Measurements from ENCODE around the gene SH3GLB1. TPM values are rescaled to one million over a fixed set of nuclear protein-coding genes. Genes with fewer than 3 reads are reported as not detected.
"Not testable (repeated sequence)": the region's sequence is repeated elsewhere in the genome, so short reads cannot be mapped to it uniquely, and the experiment has no call there.

The SH3GLB1 gene
- polyA plus RNA-seq, 1 donor from 2014 or later = 67.3 TPM

DNA sequence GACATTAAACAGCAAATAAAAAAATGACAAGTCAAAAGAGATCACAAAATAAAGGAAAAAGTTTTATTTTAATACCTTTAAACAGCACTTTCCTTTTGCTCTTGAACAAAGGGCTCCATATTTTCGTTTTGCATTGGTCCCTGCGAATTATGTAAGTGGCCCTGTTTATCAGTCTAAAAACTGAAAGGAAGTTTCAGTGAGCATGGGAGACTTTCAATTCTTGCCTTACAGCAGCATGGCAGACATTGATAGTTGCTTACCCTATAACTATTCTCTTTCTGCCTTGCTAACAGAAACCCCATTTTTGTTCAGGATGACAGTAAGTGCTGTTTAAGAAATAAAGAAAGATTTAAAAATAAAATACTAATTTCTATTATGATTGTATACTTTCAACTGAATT lies 5.2 kb upstream of the SH3GLB1 start:
- H3K4me3 ChIP-seq (ENCODE audit: low read length) = no peak overlapping the region
- no peaks in the 10 kb centered on the region for H3K9me2 ChIP-seq (ENCODE audit: insufficient read depth, low read length)
- no peaks in the 10 kb centered on the region for H4K20me1 ChIP-seq (ENCODE audit: insufficient read depth)
- H3K36me3 ChIP-seq (ENCODE audit: insufficient read depth, low read length) = no peaks in the 10 kb centered on the region
- no peaks in the 10 kb centered on the region for H3K9me3 ChIP-seq (ENCODE audit: low read length)
- H2AFZ ChIP-seq (ENCODE audit: low read depth, low read length) = no peak overlapping the region
- H3K9ac ChIP-seq (ENCODE audit: low read length) = no peak overlapping the region
- H3K27me3 ChIP-seq (ENCODE audit: insufficient read depth, low read depth, low read length) = no peaks in the 10 kb centered on the region
- no peaks in the 10 kb centered on the region for H3K79me2 ChIP-seq (replicated peaks; ENCODE audit: insufficient read depth, low read length)
- no peaks in the 10 kb centered on the region for H3F3A ChIP-seq (ENCODE audit: insufficient read depth, low read length, poor library complexity, severe bottlenecking)
- no peak overlapping the region for H3K4me2 ChIP-seq (ENCODE audit: low read length)
- TF ChIP-seq, protein P1, sequence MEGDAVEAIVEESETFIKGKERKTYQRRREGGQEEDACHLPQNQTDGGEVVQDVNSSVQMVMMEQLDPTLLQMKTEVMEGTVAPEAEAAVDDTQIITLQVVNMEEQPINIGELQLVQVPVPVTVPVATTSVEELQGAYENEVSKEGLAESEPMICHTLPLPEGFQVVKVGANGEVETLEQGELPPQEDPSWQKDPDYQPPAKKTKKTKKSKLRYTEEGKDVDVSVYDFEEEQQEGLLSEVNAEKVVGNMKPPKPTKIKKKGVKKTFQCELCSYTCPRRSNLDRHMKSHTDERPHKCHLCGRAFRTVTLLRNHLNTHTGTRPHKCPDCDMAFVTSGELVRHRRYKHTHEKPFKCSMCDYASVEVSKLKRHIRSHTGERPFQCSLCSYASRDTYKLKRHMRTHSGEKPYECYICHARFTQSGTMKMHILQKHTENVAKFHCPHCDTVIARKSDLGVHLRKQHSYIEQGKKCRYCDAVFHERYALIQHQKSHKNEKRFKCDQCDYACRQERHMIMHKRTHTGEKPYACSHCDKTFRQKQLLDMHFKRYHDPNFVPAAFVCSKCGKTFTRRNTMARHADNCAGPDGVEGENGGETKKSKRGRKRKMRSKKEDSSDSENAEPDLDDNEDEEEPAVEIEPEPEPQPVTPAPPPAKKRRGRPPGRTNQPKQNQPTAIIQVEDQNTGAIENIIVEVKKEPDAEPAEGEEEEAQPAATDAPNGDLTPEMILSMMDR (IDR thresholded peaks at IDR 0.05; ENCODE audit: poor library complexity, severe bottlenecking) = no peak
- TF ChIP-seq EZH2 (IDR thresholded peaks at IDR 0.05; ENCODE audit: borderline replicate concordance, insufficient read depth, low read length, poor library complexity, severe bottlenecking) = no peak
- TF ChIP-seq POLR2AphosphoS5 (IDR thresholded peaks at IDR 0.05) = no peak
- no peak for TF ChIP-seq SMC3 (conservative IDR thresholded peaks at IDR 0.05; ENCODE audit: poor library complexity)
- TF ChIP-seq EP300 (conservative IDR thresholded peaks at IDR 0.05; ENCODE audit: poor library complexity, severe bottlenecking) = no peak
- TF ChIP-seq MXI1 (conservative IDR thresholded peaks at IDR 0.05; ENCODE audit: poor library complexity, severe bottlenecking) = no peak
- no peak for TF ChIP-seq TAF1 (IDR thresholded peaks at IDR 0.05; ENCODE audit: low read depth)
- TF ChIP-seq, protein P2, sequence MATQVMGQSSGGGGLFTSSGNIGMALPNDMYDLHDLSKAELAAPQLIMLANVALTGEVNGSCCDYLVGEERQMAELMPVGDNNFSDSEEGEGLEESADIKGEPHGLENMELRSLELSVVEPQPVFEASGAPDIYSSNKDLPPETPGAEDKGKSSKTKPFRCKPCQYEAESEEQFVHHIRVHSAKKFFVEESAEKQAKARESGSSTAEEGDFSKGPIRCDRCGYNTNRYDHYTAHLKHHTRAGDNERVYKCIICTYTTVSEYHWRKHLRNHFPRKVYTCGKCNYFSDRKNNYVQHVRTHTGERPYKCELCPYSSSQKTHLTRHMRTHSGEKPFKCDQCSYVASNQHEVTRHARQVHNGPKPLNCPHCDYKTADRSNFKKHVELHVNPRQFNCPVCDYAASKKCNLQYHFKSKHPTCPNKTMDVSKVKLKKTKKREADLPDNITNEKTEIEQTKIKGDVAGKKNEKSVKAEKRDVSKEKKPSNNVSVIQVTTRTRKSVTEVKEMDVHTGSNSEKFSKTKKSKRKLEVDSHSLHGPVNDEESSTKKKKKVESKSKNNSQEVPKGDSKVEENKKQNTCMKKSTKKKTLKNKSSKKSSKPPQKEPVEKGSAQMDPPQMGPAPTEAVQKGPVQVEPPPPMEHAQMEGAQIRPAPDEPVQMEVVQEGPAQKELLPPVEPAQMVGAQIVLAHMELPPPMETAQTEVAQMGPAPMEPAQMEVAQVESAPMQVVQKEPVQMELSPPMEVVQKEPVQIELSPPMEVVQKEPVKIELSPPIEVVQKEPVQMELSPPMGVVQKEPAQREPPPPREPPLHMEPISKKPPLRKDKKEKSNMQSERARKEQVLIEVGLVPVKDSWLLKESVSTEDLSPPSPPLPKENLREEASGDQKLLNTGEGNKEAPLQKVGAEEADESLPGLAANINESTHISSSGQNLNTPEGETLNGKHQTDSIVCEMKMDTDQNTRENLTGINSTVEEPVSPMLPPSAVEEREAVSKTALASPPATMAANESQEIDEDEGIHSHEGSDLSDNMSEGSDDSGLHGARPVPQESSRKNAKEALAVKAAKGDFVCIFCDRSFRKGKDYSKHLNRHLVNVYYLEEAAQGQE (IDR thresholded peaks at IDR 0.05; ENCODE audit: borderline replicate concordance) = no peak
- no peak for TF ChIP-seq RAD21 (conservative IDR thresholded peaks at IDR 0.05)
- no peak overlapping the region for H3K27ac ChIP-seq (ENCODE audit: low read length)

DNA sequence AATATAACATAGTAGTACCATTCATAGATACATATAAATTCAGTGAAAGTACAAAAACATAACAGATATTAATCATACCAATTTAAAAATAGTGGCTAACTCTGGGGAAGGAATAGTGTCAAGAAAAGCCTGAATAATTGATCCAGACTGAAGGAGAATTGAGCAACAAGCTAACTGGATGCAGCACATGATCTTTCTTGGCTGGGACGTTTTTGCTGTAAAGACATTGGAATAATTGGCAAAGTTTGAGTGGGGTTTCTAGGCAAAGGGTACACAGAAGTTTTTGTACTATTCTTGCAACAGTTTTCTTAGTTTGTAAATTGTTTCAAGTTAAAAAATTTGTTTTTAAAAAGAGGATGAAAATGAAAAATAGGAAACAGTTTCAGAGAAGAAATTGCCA lies 2.6 kb upstream of the SH3GLB1 start:
- no peaks in the 10 kb centered on the region for H3F3A ChIP-seq (ENCODE audit: insufficient read depth, low read length, poor library complexity, severe bottlenecking)
- H3K27ac ChIP-seq (ENCODE audit: low read length) = no peak overlapping the region
- no peak overlapping the region for H3K4me2 ChIP-seq (ENCODE audit: low read length)
- H3K36me3 ChIP-seq (ENCODE audit: insufficient read depth, low read length) = no peaks in the 10 kb centered on the region
- H3K79me2 ChIP-seq (replicated peaks; ENCODE audit: insufficient read depth, low read length) = peaks cover 17% of the 10 kb centered on the region
- H3K9ac ChIP-seq (ENCODE audit: low read length) = no peak overlapping the region
- no peaks in the 10 kb centered on the region for H3K9me3 ChIP-seq (ENCODE audit: low read length)
- H3K4me3 ChIP-seq (ENCODE audit: low read length) = no peak overlapping the region
- no peaks in the 10 kb centered on the region for H4K20me1 ChIP-seq (ENCODE audit: insufficient read depth)
- no peak for TF ChIP-seq POLR2AphosphoS5 (IDR thresholded peaks at IDR 0.05)
- TF ChIP-seq, protein P2 (IDR thresholded peaks at IDR 0.05; ENCODE audit: borderline replicate concordance) = no peak
- no peak for TF ChIP-seq TAF1 (IDR thresholded peaks at IDR 0.05; ENCODE audit: low read depth)
- TF ChIP-seq, protein P1 (IDR thresholded peaks at IDR 0.05; ENCODE audit: poor library complexity, severe bottlenecking) = no peak
- TF ChIP-seq SMC3 (conservative IDR thresholded peaks at IDR 0.05; ENCODE audit: poor library complexity) = no peak
- TF ChIP-seq EP300 (conservative IDR thresholded peaks at IDR 0.05; ENCODE audit: poor library complexity, severe bottlenecking) = no peak
- no peak for TF ChIP-seq RAD21 (conservative IDR thresholded peaks at IDR 0.05)
- no peak for TF ChIP-seq MXI1 (conservative IDR thresholded peaks at IDR 0.05; ENCODE audit: poor library complexity, severe bottlenecking)
- no peak for TF ChIP-seq EZH2 (IDR thresholded peaks at IDR 0.05; ENCODE audit: borderline replicate concordance, insufficient read depth, low read length, poor library complexity, severe bottlenecking)
- no peaks in the 10 kb centered on the region for H3K27me3 ChIP-seq (ENCODE audit: insufficient read depth, low read depth, low read length)
- no peaks in the 10 kb centered on the region for H3K9me2 ChIP-seq (ENCODE audit: insufficient read depth, low read length)
- no peak overlapping the region for H2AFZ ChIP-seq (ENCODE audit: low read depth, low read length)

DNA sequence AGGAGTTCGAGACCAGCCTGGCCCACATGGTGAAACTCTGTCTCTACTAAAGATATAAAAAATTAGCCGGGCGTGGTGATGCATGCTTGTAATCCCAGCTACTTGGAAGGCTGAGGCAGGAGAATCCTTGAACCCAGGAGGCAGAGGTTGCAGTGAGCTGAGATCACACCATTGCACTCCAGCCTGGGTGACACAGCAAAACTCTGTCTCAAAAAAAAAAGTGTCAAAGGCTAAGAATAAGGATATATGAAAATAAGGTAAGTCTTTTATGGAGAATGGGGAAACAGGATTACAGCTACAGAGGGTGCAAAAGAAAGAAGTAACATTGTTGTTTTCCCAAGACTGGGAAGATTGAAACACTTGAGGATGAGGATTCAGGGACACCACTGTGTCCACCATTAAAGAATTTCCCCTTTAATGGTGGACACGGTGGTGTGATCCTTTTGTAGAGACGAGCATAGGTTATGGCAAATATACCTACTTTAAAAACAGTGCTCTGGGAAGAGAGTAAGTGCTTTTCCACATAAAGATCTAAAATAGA lies 1.4 kb upstream of the SH3GLB1 start:
- H3K9me3 ChIP-seq (ENCODE audit: low read length); H3K27me3 ChIP-seq (ENCODE audit: insufficient read depth, low read depth, low read length); H3K36me3 ChIP-seq (ENCODE audit: insufficient read depth, low read length); H4K20me1 ChIP-seq (ENCODE audit: insufficient read depth); H3K9me2 ChIP-seq (ENCODE audit: insufficient read depth, low read length); H3F3A ChIP-seq (ENCODE audit: insufficient read depth, low read length, poor library complexity, severe bottlenecking): not testable (repeated sequence)
- peak overlapping the region; percentile 84 for H2AFZ ChIP-seq (ENCODE audit: low read depth, low read length)
- H3K27ac ChIP-seq (ENCODE audit: low read length) = peak overlapping the region; percentile 91
- H3K79me2 ChIP-seq (replicated peaks; ENCODE audit: insufficient read depth, low read length) = peaks cover 30% of the 10 kb centered on the region
- H3K4me3 ChIP-seq (ENCODE audit: low read length) = peak overlapping the region; percentile 83
- peak overlapping the region; percentile 61 for H3K4me2 ChIP-seq (ENCODE audit: low read length)
- H3K9ac ChIP-seq (ENCODE audit: low read length) = peak overlapping the region; percentile 91
